ENCODE results near the gene TMEM121. TPM values are rescaled to one million over a fixed set of nuclear protein-coding genes. Genes with fewer than 3 reads are reported as not detected.
"Not testable (repeated sequence)": the region's sequence is repeated elsewhere in the genome, so short reads cannot be mapped to it uniquely, and the experiment has no call there.

Gene TMEM121
- total and polyA plus RNA-seq, 8 donors, result 0.93 to 8.2 (median 2.0) TPM; not detected in 1

DNA sequence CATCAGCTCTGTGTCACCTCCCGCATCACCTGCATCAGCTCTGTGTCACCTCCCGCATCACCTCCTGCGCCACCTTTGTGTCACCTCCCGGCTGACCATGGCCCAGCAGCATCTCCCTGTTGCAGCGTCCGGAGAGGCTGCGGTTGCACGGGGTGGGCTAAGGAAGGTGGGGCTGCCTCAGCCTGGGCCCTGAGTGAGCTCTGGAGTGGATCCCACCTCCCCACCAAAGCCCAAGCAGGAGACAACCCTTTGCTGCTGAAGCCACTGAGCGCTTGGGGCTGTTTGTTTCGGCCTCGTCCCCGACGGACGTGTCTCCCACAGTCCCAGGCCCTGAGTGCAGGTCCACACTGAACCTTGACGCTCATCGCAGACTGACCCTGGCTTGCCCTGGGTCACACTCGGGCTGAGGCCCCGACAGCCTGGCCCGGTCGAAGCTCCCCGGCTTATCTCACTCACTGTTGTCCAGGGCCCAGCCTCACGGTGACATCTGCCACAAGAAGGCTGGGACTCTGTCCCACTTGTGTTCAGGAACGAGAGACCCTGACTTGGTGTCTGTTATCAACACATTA lies 12.2 kb downstream of the TMEM121 start:
- peaks cover 0 to 7% (median 5%) of the 10 kb centered on the region in 4 donors for H3K4me1 ChIP-seq
- 80 to 87% (median 81%) methylated on average over 16 to 23 of the region's 23 CpGs for WGBS, 5 donors
- peaks cover 0 to 13% (median 5%) of the 10 kb centered on the region in 4 donors for H3K9me3 ChIP-seq
- H3K36me3 ChIP-seq, result no peaks in the 10 kb centered on the region
- TF ChIP-seq, protein P1, sequence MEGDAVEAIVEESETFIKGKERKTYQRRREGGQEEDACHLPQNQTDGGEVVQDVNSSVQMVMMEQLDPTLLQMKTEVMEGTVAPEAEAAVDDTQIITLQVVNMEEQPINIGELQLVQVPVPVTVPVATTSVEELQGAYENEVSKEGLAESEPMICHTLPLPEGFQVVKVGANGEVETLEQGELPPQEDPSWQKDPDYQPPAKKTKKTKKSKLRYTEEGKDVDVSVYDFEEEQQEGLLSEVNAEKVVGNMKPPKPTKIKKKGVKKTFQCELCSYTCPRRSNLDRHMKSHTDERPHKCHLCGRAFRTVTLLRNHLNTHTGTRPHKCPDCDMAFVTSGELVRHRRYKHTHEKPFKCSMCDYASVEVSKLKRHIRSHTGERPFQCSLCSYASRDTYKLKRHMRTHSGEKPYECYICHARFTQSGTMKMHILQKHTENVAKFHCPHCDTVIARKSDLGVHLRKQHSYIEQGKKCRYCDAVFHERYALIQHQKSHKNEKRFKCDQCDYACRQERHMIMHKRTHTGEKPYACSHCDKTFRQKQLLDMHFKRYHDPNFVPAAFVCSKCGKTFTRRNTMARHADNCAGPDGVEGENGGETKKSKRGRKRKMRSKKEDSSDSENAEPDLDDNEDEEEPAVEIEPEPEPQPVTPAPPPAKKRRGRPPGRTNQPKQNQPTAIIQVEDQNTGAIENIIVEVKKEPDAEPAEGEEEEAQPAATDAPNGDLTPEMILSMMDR (IDR thresholded peaks at IDR 0.05), result no peak
- TF ChIP-seq EP300 (IDR thresholded peaks at IDR 0.05), result no peak
- TF ChIP-seq POLR2AphosphoS5 (IDR thresholded peaks at IDR 0.05), result no peak
- TF ChIP-seq POLR2A (IDR thresholded peaks at IDR 0.05), result no peak
- no peak overlapping the region for H3K4me3 ChIP-seq
- no peak overlapping the region for H3K27ac ChIP-seq
- intact Hi-C loops (cut with DNase I; ENCODE audit: low total_unique reads), result no loop called here
- peaks cover 0 to 59% (median 34%) of the 10 kb centered on the region in 3 donors for H3K27me3 ChIP-seq
- no peak for DNase-seq

DNA sequence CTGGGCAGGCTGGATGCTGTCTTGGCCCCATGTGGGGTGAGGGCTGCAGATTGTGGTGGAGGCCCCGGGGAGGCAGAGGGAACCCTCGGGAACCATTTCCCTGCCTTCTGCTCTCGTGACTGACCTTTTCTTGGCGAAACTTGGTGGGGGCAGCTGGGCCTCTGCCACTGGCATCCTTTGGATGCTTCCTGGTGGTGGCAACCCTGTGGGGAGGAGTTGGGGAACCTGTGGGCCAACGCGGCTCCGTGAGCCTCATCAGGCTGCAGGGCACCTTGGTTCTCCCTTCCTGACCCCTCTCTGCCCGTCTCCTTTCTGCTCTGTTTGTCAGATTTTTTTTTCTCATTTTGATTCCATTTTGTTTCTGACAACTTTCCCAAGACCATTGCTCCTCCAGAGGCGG lies 14.4 kb downstream of the TMEM121 start:
- H3K9me3 ChIP-seq, result peaks cover 0 to 15% (median 8%) of the 10 kb centered on the region in 4 donors
- intact Hi-C loops (cut with DNase I; ENCODE audit: low total_unique reads), result no loop called here
- no peak for TF ChIP-seq POLR2AphosphoS5 (IDR thresholded peaks at IDR 0.05)
- TF ChIP-seq, protein P1 (IDR thresholded peaks at IDR 0.05), result no peak
- no peak for TF ChIP-seq EP300 (IDR thresholded peaks at IDR 0.05)
- no peak for TF ChIP-seq POLR2A (IDR thresholded peaks at IDR 0.05)
- H3K27me3 ChIP-seq, result peaks cover 0 to 42% (median 28%) of the 10 kb centered on the region in 3 donors
- H3K36me3 ChIP-seq, result no peaks in the 10 kb centered on the region
- no peak overlapping the region for H3K4me3 ChIP-seq
- DNase-seq, result no peak
- H3K27ac ChIP-seq, result no peak overlapping the region
- H3K4me1 ChIP-seq, result peaks cover 0 to 7% (median 5%) of the 10 kb centered on the region in 4 donors
- WGBS, 5 donors, result 73 to 81% (median 79%) methylated on average over 9 of the region's 9 CpGs

DNA sequence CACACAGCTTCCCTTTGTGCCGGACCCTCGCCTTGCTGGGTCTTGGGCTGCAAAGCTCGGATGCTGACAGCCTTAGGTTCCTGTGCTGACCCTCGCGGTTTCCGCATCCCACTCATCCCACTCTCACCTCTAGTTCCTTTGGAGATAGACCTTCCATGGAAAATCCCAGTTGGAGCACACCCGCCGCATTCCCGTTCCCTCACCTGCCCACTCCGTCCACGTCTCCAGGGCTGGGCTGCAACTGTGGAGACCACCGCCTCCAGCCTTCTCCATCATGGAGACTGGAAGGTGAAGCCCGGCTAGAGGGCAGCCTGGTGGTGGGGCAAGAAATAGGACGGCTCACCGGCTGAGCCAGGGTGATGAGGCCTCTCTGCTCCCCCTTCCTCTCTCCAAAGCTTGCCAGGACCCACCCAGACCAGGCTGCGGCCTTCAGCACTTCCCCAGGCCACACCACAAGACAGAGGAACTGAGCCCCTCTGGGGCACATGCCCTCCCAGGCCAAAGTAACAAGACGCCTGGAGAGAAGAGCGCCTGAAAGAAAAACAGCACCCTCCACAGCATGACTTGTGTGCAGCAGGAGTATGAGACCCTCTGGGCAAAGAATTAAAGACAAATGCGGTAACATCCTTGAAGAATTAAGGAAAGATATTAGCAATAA lies 15.0 kb downstream of the TMEM121 start:
- TF ChIP-seq POLR2AphosphoS5 (IDR thresholded peaks at IDR 0.05), result no peak
- TF ChIP-seq, protein P1 (IDR thresholded peaks at IDR 0.05), result no peak
- no peak for TF ChIP-seq POLR2A (IDR thresholded peaks at IDR 0.05)
- no peak for TF ChIP-seq EP300 (IDR thresholded peaks at IDR 0.05)
- no peak overlapping the region for H3K4me3 ChIP-seq
- intact Hi-C loops (cut with DNase I; ENCODE audit: low total_unique reads), result no loop called here
- H3K4me1 ChIP-seq, result peaks cover 0 to 7% (median 5%) of the 10 kb centered on the region in 4 donors
- 79 to 83% (median 83%) methylated on average over 18 to 19 of the region's 19 CpGs for WGBS, 5 donors
- no peaks in the 10 kb centered on the region for H3K36me3 ChIP-seq
- no peak for DNase-seq
- H3K27me3 ChIP-seq, result peaks cover 0 to 37% (median 23%) of the 10 kb centered on the region in 3 donors
- H3K27ac ChIP-seq, result no peak overlapping the region
- H3K9me3 ChIP-seq, result peaks cover 0 to 15% (median 8%) of the 10 kb centered on the region in 4 donors

DNA sequence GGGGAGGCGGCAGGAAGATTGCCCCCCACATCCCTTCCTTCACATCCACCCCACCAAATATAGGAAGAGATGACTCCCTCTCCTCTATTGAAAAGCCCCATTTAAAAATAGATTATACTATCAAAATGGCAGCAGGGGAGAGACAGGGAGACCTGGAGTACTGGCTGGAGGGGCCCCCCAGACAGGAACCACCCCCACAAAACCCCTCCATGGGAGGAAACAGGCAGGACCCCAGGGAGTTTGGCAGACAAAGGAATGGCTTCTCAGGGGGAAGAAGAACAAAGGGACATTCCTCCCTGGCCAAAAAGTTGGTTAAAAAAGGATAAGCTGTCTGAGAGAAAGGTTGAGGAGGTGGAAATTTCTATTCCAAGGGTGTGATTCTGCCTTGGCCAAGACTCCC lies 19.3 kb downstream of the TMEM121 start:
- intact Hi-C loops (cut with DNase I; ENCODE audit: low total_unique reads); DNase-seq; H3K4me3 ChIP-seq; H3K36me3 ChIP-seq; H3K4me1 ChIP-seq; H3K27ac ChIP-seq; H3K27me3 ChIP-seq: not testable (repeated sequence)
- WGBS, 5 donors, result 50 to 79% (median 60%) methylated on average over 1 of the region's 1 CpG
- H3K9me3 ChIP-seq, result peaks cover 0 to 15% (median 8%) of the 10 kb centered on the region in 4 donors

DNA sequence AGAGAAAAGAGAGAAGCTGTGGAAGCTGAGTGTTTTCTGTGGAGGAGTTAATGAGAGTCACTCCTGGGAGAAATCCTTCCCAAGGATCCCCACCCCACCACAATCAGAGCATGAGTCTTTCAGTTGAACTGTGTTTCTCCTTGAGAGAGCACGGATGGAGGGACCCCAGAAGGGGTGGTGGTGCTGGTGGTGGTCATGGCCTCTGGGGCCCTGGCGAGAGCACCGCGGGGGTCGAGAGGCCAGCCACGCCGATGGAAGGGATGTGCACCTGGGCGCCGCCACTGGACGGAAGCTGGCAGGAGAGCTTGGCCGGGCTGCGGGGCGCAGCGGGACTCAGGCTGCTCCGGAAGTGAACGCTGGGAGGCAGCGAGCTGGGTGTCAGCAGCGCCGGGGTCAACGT lies 20.0 kb downstream of the TMEM121 start:
- H3K27me3 ChIP-seq; H3K36me3 ChIP-seq; DNase-seq; intact Hi-C loops (cut with DNase I; ENCODE audit: low total_unique reads); H3K4me3 ChIP-seq; H3K27ac ChIP-seq; H3K4me1 ChIP-seq: not testable (repeated sequence)
- H3K9me3 ChIP-seq, result peaks cover 0 to 15% (median 8%) of the 10 kb centered on the region in 4 donors
- 91 to 95% (median 94%) methylated on average over 7 to 10 of the region's 20 CpGs; no CpG with 5 or more reads in 2 of the 5 donors for WGBS, 5 donors

DNA sequence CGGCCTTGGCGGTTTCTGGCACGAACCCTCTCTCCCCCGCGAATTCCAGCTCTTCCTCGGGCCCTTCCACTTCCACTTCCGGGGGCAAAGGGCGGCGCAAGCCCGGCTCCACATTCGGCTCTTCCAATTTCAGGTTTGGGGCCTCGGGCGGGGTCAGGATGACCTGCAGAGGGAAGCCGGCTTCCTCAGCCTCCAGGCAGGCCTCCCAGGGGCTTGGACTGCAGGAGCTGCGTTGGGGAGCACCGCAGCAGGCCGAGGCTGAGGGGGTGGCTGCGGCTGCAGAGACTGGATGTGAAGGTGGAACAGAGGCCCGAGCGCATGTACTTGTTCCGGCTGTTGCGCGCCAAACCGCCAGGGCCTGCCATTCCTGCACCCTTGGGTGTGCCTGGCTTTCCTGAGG lies 20.7 kb downstream of the TMEM121 start:
- intact Hi-C loops (cut with DNase I; ENCODE audit: low total_unique reads); H3K27me3 ChIP-seq; H3K27ac ChIP-seq; H3K4me1 ChIP-seq; H3K36me3 ChIP-seq; H3K4me3 ChIP-seq; DNase-seq: not testable (repeated sequence)
- peaks cover 0 to 15% (median 8%) of the 10 kb centered on the region in 4 donors for H3K9me3 ChIP-seq
- 93 to 97% (median 94%) methylated on average over 5 to 19 of the region's 24 CpGs for WGBS, 5 donors
